Glomerular visceral epithelial cell (primary cell): ENCODE results near the gene C19orf12.
A peak's percentile ranks its signal among the peaks of the same experiment; 100 is the strongest.
"Not testable (repeated sequence)": the region's sequence is repeated elsewhere in the genome, so short reads cannot be mapped to it uniquely, and the experiment has no call there.

ENCODE experiments used
- DNase-seq: peaks from one replicate; pipeline ENCODE4 v3.0.0-alpha.2; 2016; ENCODE audit errors: extremely low spot score

C19orf12 gene

DNA sequence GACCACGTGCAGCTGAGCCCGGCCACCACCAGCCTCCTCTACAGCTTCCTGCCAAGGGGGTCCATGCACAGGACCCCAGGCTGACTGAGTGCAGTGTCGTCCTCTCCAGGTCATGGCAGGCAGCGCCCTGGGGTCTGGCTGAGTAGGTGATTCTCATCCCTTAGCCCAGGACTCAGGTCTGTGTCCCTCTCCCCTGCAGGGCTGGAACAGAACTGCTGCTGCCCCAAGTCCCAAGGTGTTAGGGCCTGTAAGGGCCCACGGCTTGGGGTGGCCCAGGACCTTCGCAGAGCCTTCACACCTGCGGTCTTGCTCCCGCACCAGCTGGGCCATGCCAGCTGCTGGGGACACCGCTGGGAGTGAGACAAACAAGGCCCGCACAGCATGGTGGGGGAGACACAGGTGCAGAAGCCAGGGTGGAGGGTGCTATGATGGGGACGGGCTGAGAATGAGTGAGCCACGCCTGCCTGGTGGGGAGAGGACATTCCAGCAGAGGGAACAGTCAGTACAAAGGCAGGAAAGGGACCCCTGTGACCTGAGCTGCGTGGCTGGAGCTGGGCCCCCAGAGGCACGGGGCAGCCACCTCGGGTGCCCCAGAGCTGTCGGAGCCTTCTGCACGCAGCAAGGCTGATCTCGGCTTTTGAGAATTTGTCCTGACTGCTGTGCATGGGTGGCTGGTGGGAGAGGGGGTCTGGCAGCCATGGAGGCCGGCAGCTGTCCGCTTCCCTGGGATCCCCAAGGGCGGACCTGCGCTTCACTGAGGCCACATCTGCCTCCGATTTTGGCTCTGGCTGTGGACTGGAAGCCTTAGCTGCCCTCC, 37.9 kb downstream of the C19orf12 start:
- no peak for DNase-seq

DNA sequence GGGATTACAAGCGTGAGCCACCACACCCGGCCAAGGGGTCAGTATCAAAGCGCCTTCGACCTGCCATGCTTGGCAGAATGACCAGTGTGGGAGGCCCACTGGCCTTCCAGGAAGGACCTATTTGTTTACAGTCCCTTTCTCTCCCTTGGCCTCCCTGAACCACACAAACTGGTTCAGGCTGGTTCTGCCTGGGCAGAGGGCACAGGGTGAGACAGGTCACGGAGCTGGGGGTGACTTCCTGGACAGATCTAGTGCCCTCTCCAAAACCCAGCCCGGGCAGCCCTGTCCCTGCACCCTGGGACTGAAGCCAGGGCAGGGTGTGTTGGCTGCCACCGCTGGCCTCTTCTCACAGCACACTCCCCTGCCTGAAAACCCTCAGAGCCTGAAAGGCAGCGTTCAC, 38.5 kb downstream of the C19orf12 start:
- DNase-seq = no peak

DNA sequence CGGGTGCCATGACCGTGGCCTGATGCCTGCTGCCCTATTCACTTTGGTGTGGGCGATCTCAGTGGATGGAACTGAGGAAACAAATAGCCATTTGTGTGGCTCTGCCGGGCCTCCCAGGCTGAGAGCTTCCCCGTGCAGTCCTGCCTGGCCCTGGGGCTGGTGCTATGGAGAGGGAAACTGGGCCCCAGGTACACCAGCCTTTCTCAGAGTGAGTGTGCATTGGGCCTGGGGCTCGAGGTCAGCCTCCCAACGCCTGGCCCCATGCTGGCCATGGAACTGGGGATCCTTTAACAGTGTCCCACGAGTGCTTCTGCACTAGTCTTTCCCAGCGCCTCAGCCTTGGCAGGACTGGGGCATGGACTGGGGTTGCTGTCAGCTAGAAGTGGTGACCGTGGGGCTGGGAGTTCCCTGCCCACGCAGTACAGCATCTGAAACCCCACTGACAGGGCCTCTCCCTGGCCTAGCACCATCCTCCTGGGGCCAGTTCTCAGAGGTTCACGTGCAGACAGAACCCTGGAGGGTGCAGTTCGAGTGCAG, 39.3 kb downstream of the C19orf12 start:
- DNase-seq = no peak

DNA sequence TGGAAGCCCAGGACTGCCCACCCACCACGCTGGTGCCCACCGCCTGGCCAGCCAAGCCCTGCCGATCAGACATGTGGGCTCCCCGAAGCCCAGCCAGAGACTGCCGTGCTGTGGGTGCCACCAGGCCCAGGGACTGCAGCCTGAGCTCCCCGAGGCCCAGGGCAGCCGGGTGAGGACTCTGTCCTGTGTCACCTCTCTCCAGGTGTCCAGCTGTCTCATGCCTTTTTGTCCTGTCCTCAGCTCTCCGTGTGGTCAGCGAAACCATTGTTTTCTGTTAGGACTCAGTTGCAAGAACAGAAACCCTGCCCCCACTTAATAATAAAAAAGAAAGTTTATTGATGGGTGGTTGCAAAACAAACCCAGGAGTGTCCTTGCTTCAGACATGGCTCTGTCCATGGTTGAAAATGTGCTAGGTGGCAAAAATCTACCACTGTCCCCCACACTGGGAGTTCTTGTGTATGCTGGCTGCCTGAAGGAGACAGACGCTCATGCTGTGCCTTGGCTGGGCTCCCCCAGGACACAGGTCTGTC, 39.9 kb downstream of the C19orf12 start:
- DNase-seq = no peak

DNA sequence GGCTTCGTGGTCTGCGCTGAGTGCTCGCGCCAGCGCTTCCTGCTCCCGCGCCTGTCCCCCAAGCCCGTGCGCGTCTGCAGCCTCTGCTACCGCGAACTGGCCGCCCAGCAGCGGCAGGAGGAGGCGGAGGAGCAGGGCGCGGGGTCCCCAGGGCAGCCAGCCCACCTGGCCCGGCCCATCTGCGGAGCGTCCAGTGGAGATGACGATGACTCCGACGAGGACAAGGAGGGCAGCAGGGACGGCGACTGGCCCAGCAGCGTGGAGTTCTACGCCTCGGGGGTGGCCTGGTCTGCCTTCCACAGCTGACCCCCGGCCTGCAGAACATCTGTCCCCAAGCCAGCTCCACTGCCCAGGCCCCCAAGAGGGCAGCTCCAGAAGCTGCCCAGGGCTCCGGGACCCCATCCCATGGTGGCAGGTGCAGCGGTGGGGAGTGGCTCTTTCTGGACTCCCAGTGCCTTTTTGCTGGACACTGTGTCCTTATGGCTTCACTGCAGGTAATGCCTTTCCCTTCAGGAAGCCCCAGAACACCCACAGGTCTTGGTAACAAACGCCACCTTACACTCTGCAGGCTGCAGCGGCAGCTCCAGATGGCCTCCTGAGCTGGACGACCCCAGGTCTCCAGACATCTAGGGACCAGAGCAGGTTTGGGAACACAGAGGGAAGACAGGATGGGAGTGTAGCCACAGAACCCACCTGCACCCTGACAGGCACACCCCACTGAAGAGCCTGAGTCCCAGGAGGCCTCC, 40.5 kb downstream of the C19orf12 start:
- DNase-seq = no peak

DNA sequence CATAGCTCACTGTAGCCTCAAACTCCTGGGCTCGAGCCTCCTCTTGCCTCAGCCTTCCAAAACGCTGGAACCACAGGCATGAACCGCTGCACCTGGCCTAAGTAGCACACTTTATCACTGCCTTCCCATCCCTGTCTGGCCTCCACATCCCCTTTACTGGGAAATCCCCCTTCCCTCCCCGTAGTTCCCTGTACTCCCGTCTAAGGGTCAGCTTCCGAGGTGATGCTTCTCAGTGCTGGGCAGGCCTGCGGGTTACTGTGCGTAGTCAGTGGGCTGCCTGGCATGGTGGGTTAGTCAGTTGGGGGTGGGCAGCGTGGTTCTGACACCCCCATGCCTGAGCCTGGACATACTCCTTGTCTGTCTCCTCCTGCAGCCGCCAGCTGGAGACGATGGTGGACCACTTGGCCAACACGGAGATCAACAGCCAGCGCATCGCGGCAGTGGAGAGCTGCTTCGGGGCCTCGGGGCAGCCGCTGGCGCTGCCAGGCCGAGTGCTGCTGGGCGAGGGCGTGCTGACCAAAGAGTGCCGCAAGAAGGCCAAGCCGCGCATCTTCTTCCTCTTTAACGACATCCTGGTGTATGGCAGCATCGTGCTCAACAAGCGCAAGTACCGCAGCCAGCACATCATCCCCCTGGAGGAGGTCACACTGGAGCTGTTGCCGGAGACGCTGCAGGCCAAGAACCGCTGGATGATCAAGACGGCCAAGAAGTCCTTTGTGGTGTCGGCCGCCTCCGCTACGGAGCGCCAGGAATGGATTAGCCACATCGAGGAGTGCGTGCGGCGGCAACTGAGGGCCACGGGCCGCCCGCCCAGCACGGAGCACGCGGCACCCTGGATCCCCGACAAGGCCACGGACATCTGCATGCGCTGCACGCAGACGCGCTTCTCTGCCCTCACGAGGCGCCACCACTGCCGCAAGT, 41.4 kb downstream of the C19orf12 start:
- peak; percentile 42 for DNase-seq

DNA sequence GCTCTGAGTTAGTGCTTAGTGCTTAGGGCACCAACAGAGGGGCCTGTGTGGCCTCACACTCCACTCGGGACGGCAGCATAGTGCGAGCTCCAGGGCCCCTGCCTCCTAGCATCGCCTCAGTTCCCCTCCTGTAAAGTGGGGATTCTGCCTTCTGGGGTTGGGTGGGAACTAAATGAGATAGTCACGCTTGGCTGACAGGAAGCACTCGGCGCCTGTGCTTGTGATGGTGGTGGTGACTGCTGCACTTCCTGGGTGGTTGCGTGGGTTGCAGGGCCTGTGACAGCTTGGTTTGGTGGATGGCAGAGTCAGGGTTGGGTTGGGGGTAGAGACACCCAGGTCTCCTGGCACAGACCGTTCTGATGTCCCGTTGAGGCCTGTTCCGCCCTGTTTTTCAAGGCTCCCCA, 42.1 kb downstream of the C19orf12 start:
- DNase-seq = no peak

DNA sequence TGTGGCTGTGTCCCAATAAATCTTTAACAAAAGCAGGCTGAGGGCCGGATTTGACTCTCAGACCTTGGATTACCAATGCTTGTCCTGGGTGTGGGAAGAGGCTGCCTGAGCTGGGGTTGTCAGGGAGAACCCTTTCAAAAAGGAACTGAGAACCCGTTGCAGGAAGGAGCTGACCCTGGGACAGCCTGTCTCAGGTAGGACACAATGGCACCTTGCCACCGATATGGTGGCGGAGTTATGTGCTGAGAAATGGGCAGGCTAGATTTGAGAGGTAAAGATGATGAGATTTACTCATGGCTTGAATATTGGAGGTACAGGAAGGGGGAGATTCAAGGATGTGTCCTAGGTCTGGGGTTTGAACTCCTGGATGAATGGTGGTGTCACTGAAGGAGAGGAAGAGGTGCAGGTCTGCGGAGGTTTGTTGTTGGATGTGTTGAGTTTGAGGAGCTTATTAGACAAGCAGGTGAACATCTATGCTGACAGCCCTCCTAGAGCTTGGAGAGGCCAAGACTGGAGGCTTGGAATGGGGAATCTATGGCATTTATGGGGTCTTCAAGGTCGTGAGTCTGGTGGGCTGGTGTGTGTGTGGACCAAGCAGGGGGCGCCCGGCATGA, 42.6 kb downstream of the C19orf12 start:
- DNase-seq = no peak

DNA sequence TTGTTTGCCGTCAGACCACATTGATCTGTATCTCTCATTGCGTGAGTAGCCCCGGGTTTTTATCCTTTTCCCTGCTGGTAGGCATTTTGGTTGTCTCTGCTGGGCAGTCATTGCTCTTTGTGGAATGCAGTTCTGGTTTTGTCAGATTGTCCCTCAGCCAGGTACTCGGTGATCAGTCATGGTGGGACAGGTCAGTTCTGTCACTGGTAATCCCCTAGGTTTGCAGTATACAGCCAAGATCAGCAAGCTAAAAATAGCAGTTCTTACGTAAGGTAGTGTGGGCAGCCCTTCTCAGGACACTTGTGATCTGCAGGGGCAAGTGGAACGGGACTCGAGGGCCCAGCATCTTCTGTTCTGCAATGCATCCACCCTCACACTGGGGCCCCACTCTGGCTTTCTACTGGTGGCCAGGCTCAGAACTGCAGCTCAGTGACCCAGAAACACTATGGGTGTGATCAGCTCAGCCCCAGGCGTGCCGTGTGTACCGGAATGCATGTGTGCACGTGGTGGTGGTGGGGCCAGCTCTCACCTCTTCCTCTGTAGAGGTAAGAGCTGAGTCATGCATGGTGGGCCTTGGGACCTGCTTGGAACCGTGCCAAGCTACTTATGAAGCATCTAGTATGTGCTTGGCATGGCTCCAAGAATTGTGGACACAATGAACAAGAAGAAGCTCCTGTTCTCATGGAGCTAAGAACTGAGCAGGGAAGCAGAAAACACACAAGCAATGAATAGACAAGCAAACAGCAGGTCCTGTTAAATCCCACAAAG, 43.5 kb downstream of the C19orf12 start:
- peak; percentile 84 for DNase-seq

DNA sequence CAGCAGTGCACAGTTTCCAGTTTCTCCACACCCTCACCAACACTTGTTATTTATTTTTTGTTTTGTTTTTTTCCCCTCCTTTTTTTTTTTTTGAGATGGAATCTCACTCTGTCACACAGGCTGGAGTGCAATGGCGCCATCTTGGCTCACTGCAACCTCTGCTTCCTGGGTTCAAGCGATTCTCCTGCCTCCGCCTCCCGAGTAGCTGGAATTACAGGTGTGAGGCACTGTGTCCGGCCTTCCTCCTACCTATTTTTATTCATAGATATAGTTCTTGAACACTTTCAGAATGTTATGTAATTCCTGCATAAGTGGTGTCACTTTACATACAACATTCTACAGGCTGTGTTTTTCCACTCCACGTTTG, 44.1 kb downstream of the C19orf12 start:
- not testable (repeated sequence) for DNase-seq

DNA sequence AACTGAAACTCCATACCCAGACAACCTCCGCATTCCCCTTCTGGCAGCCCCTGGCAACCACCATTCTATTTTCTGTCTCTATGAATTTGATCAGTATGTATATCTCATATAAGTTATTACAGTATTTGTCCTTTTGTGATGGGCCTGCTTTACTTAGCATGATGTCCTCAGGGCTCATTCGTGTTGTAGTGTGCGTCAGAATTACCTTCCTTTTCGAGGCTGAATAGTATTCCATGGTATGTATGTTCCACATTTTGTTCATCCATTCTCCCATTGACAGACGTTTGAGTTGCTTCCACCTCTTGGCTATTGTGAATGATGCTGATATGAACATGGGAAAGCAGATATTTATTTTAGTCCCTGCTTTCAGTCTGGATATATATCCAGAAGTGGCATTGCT, 44.8 kb downstream of the C19orf12 start:
- DNase-seq = no peak

DNA sequence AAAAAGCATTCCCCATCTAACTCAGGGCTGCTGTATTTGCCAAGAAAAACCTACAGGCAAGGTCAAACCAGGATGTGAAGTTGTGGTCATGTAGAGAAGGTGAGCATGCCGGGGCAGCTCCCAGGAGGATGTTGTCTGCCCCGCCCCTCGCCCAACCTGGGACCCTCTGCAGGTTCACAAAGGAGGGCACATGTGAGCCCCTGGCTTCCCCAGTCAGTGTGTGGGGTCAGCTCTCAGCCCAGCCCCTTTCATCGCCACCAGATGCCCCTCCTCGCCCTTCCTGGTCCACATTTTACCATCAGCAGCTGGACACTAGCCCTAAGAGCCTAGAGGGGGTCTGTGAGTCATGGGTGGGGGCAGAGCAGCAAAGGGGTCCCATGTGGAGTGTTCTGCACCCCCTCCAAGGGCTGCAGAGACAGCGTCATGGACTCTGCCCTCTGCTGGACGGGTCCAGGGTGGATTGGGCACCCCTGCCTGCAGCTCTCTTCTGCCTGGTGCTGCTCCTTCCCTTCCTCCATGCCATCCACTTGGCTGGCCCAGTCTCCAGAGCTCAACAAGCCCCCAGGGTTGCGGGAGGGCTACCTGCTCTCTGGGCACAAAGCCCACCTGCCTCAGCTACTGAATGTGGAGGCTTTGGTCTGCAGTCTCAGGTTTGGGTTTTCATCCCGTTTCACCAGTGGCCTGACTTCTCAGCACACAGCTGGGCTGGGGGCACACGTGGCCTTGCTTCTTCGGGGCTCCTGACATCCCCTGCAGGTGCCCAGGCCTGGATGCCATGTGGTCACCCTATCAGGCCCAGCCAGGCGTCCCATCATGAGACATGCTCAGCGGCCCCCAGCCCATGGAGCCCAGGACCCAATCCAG, 46.1 kb downstream of the C19orf12 start:
- DNase-seq = no peak

DNA sequence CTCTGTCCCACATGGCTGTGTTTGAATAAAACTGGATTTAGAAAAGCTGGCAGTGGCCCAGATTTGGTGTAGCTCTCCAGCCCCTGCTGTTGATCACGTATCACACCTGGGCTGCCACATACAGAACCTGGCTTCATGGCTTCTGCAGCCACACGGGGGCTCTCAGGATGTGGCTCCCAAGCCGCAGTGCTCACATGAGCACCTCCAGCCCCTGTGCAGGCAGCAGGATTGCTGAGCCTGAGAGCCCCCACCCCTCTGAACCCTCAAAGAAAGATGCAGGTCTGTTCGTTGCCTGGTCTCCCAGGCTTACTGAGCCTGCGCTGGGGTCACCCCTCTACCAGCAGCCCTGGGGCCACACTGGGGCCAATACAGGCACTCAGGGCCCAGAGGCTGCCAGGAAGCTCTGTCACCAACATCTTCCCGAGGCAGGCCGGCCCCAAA, 47.1 kb downstream of the C19orf12 start:
- DNase-seq = no peak

DNA sequence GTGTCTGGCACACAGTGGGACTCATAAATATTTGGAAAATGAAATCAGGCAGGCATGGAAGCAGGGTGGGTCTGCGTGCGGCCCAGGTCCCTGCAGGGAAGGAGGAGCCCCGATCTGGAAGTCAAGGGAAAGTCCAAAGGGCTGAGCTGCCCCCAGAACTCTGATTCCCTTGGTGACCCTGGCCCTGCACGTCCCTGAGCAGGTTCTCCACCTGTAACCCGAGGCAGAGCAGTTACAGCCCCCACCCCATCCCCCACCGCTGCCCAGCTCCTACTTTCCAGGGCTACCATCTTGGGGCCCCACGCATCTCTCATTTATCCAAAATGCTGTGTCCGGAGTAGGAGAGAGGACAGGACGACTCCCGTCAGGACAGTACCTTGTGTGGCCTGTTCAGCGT, 47.7 kb downstream of the C19orf12 start:
- no peak for DNase-seq

DNA sequence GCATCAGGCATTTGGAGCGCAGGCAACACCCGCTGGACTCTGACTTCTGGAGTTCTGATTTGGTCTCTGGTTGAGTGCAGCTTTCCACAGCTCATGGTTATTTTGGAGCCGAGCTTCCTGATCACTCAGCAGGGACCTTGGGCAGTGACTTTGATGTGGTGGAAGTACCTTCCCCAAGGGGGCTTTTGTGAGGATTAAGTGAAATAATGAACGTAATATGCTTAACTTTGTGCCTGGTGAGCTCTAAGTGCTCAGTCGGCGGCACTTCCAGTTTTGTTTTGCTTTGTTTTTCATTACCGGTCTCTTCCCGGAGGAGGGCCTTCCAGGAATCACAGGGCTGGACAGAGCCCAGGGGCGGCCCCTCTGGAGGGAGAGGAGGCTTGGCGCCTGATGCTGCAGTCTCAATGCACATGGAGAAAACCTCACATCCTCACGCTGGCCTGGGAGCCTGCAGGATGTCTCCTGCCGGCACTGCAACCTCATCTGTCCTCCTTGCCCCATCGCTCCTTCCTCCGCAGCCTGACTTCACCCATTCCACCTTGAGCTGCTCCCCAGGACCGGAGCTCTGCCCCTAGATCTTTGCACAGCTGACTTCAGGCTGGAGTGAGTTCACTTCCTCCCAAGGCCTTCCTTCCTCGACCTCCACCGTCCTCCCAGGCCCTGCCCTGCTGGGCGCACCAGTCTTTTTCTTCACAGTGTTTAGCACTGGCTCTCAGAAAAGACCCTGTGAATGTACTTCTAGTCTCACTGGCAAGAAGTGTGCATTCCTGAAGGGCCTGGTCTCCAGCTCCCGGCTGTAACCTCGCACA, 48.3 kb downstream of the C19orf12 start:
- peak; percentile 59 for DNase-seq

DNA sequence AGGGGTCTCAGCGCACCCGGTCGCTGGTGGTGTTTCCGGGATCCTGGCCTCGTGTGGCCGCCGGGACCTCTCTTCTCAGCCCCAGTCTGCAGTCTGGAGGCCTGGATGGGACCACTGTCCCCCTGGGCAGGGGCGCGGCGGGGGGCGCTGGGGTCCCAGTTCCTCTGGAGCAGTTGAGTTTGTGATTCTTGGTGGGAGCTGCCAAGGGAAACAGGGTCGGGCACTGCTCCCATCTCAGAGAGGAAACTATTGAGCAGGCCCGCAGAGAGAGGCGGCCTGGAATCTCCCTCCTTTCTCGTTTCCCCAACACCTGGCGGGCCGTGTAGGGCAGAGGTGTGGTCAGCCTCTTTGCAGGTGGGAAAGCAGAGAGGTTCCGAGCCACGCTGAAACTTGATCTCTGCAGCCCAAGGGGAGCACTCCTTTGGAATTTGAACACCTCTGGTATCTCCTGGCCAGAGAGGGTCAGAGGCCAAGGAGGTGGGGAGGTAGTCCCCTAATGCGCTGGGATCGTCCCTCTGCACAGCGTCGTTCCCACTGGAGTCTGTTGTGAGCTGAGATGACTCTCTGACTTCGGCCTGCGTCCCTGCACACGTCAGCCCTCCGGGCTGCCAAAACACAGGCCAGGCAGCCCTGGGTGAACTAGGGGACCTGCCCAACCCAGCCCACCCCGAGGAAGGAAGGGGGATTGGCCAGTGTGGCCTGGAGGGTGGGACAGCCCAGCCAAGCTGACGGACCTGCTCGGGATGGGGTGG, 49.1 kb downstream of the C19orf12 start:
- DNase-seq = peak; percentile 41

DNA sequence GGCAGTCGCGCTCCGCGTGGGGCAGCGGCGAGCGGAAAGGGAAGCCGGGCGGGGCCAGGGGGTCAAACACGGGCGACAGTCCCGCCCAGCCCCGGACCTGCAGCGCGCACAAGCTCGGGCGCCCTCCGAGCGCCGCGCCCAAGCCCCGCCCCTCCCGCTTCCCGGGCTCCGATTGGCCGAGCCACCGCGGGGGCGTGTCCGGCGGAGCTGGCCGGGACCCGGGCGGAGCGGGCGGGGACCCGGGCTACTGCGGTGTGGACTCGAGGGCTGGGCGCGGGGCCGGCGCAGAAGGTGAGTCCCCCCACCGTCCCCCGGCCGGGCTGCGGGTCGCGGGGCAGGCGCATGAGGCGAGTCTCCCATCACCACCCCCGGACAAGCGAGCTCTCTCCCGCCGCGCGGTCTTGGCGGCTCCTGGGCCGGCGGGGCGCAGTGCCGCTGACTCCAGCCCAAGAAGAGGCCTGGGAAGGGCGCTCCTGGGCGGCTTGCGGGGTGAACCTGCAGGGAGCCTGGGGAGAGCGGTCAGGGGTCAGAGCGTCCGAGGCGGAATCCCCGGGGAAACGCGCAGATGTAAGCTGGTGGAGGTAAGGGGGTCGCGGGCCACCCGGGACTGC, 49.7 kb downstream of the C19orf12 start, which contains the start of gene PLEKHF1:
Gene PLEKHF1 (plus strand): TSS at position 247 of the 611 bp plus-strand sequence. CDS start 8,379 bp downstream, outside the sequence.
- peak; percentile 84 for DNase-seq
